RWPE2 (cell line): ENCODE results near the gene VPS35.
A peak's percentile ranks its signal among the peaks of the same experiment; 100 is the strongest.

Experiments used
- ATAC-seq: fragments of 200-7000 bp; cut with Tn5 transposase; 3 replicates; pipeline ENCODE4 v1.9.1; 2021; ENCODE audit warnings: low read depth
- DNase-seq: peaks from one replicate; pipeline ENCODE4 v3.0.0-alpha.2; 2020; ENCODE audit warnings: low spot score
- H3K27ac ChIP-seq: fragments of 450-650 bp; 2 replicates; pipeline ENCODE4 v1.5.1; 2017; ENCODE audit warnings: mild to moderate bottlenecking; ENCODE audit not compliant: poor library complexity, severe bottlenecking
- H3K27me3 ChIP-seq: fragments of 250-450 bp; sonication (Bioruptor Pico); 2 replicates; pipeline ENCODE4 v1.5.1; 2021; ENCODE audit warnings: mild to moderate bottlenecking, moderate library complexity; ENCODE audit not compliant: insufficient read depth, poor library complexity, severe bottlenecking
- H3K36me3 ChIP-seq: fragments of 250-450 bp; sonication (Bioruptor Pico); 2 replicates; pipeline ENCODE4 v1.5.1; 2020; ENCODE audit warnings: low read depth, mild to moderate bottlenecking, moderate library complexity
- H3K4me1 ChIP-seq: fragments of 250-450 bp; sonication (Bioruptor Pico); 2 replicates; pipeline ENCODE4 v1.5.1; 2021; ENCODE audit warnings: mild to moderate bottlenecking, moderate library complexity; ENCODE audit not compliant: insufficient read depth, poor library complexity, severe bottlenecking
- H3K4me3 ChIP-seq: fragments of 250-450 bp; sonication (Bioruptor Pico); 2 replicates; pipeline ENCODE4 v1.5.1; 2021; ENCODE audit warnings: mild to moderate bottlenecking, moderate library complexity; ENCODE audit not compliant: severe bottlenecking
- H3K9me3 ChIP-seq: fragments of 250-450 bp; sonication (Bioruptor Pico); 2 replicates; pipeline ENCODE4 v1.5.1; 2021; ENCODE audit warnings: mild to moderate bottlenecking, moderate library complexity; ENCODE audit not compliant: severe bottlenecking
- TF ChIP-seq, protein P1 (sequence below): fragments of 450-650 bp; IDR thresholded peaks from one replicate; pipeline ENCODE4 v1.5.1; 2017; ENCODE audit warnings: mild to moderate bottlenecking, moderate library complexity; ENCODE audit not compliant: poor library complexity, severe bottlenecking

Gene VPS35

DNA sequence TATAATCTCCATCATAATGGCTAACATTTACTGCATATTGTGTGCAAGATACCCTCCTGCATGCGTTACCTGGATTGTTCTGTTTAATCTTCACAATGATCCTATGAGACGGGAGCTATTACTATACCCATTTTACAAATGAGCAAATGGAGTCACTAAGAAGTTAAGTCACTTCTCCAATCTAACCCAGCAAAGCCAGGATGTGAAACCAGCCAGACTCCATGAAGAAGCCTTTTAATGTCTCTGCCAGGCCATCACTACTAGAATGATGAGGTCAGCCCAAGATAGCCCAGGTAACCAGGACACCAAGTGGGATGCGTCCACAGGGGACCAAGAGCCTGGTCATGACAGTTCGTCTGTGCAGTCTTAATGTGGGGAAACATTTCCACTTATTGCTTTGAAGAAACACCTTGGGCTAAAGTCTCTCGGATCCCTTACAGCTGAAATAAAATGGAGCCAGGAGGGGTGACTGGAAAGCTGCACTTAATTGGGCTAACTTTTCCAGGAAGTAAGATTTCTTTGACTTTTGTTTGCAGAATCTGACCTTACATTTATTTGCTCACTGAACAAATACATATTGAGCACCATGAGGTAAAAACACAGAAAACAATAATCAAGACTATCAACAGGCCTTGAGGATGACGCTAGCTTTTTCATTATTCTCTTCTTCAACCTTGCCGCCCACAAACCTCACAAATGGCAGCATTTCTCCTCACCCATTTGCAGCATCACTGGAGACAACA lies 66.9 kb downstream of the VPS35 start:
- TF ChIP-seq, protein P1, sequence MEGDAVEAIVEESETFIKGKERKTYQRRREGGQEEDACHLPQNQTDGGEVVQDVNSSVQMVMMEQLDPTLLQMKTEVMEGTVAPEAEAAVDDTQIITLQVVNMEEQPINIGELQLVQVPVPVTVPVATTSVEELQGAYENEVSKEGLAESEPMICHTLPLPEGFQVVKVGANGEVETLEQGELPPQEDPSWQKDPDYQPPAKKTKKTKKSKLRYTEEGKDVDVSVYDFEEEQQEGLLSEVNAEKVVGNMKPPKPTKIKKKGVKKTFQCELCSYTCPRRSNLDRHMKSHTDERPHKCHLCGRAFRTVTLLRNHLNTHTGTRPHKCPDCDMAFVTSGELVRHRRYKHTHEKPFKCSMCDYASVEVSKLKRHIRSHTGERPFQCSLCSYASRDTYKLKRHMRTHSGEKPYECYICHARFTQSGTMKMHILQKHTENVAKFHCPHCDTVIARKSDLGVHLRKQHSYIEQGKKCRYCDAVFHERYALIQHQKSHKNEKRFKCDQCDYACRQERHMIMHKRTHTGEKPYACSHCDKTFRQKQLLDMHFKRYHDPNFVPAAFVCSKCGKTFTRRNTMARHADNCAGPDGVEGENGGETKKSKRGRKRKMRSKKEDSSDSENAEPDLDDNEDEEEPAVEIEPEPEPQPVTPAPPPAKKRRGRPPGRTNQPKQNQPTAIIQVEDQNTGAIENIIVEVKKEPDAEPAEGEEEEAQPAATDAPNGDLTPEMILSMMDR: no peak
- no peaks in the 10 kb centered on the region for H3K9me3 ChIP-seq
- no peak overlapping the region for H3K27ac ChIP-seq
- H3K4me3 ChIP-seq: no peak overlapping the region
- ATAC-seq (no peak), DNase-seq (no peak)
- H3K4me1 ChIP-seq: peaks cover 3% of the 10 kb centered on the region
- H3K36me3 ChIP-seq: peaks cover 24% of the 10 kb centered on the region
- no peaks in the 10 kb centered on the region for H3K27me3 ChIP-seq

DNA sequence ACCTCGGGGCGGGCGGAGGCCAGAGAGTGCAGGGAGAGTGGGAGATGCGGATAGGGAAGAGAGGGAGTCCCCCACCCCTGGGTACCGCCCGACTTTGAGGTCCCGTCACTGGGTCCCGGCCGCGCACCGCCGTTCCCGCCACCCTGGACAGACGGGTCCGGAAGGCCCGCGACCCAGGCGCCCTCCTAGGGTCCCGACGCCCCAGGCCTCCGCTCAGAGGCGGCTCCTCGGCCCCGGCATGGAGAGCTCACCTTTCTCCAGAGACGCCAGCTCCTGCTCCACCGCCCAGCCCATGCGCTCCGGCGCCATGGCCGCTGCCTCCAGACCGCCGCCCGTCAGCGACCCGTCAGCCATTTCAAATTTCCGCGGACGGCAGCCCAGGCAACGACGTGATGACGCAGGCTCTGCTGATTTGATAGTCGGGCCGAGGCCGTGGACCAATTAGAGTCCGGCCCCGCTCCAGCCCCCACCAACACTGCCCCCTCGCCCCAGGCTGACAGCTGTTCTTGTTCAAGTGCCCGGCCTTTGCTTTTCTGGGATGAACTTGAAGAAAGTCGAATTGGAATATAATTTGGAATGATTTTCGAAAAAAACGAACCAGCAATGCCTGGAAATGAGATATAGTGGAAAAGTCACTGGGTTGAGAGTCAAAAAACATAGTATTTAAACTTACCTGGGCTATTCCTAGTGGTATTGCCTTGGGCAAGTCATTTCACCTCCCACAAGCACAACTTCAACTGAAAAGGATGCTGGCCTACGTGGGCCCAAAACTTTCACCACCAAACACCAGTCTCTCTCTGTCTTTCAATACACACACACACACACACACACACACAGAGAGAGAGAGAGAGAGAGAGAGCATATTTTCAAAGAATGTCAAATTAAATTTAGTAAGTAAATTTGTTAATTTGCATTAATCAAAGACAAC lies 67.7 kb downstream of the VPS35 start, which contains the start of gene SHCBP1:
TSS of gene SHCBP1 (minus strand) at position 374 of the 928 bp plus-strand sequence. CDS start at position 354, 20 bp downstream.
- peak; percentile 93 for DNase-seq
- peaks cover 32% of the 10 kb centered on the region for H3K36me3 ChIP-seq
- H3K9me3 ChIP-seq: no peaks in the 10 kb centered on the region
- peak within 1 kb of the TSS; percentile 55 for H3K27ac ChIP-seq
- TF ChIP-seq, protein P1: peak; percentile 15
- H3K4me3 ChIP-seq: peak within 1 kb of the TSS; percentile 90
- no peaks in the 10 kb centered on the region for H3K27me3 ChIP-seq
- H3K4me1 ChIP-seq: peaks cover 3% of the 10 kb centered on the region
- ATAC-seq: peak; percentile 95

DNA sequence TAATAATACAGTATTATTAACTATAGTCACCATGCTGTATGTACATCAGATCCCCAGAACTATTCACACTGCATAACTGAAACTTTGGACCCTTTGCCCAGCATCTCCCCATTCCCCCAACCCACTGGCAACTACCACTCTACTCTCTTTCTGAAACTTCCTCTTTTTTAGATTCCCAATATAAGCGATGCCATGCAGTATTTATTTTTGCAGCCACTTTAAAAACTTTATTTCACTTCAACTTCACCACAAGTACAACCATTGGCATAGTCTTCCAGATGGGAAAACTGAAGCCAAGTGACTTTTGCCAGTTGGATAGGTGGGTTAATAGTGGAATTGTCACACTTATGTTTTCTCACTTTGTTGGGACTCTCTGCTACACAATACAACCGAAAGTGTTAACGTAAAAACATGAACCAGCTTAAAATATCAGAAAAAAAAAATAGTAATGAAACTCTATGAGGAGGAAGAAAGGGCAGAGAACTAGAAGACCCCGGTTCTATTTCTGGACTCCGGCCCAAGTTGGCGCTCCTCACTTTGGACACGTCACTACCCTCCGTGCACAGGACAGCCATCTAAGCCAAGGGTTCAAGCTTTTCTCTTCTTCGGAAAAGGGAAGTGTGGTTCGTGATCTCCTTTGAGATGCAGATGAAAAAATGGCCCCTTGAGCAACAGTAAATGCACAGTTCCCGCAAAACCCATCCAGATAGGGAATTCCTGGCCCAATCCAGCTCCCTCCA lies 68.5 kb downstream of the VPS35 start:
- no peaks in the 10 kb centered on the region for H3K27me3 ChIP-seq
- no peak for DNase-seq
- peak overlapping the region; percentile 55 for H3K27ac ChIP-seq
- no peaks in the 10 kb centered on the region for H3K9me3 ChIP-seq
- H3K4me1 ChIP-seq: peaks cover 3% of the 10 kb centered on the region
- TF ChIP-seq, protein P1: no peak
- peak overlapping the region; percentile 90 for H3K4me3 ChIP-seq
- ATAC-seq: peak; percentile 6; the same call in 2 of the 3 replicates
- H3K36me3 ChIP-seq: peaks cover 40% of the 10 kb centered on the region

DNA sequence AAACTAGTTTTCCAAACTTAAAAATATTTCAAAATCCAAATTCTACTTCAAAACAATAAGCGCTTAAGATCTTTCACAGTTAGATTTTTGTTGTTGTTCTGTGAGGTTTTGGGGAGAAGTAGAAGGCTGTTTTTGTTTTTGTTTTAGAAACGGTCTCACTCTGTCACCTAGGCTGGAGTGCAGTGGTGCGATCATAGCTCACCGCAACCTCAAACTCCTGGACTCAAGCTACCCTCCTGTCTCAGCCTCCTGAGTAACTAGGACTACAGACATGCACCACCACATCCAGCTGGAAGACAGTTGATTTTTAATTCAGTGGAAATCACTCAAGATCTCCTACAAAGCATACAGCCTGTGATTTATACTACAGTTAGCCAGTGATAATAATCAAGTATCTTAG lies 70.5 kb downstream of the VPS35 start:
- Histone ChIP-seq H3K36me3 (peaks cover 60% of the 10 kb centered on the region), H3K27me3 (no peaks in the 10 kb centered on the region), H3K4me3 (no peak overlapping the region), H3K27ac (no peak overlapping the region), H3K9me3 (no peaks in the 10 kb centered on the region), H3K4me1 (peaks cover 3% of the 10 kb centered on the region)
- no peak for ATAC-seq
- TF ChIP-seq, protein P1: no peak
- no peak for DNase-seq
